CD4-positive, alpha-beta T cell treated with Interleukin-6 at 100 ng/mL for 8 hours (primary cell): ENCODE results near the gene OR2A12.
A peak's percentile ranks its signal among the peaks of the same experiment; 100 is the strongest.
"Not testable (repeated sequence)": the region's sequence is repeated elsewhere in the genome, so short reads cannot be mapped to it uniquely, and the experiment has no call there.

ENCODE experiments used
- DNase-seq: peaks from one replicate; pipeline ENCODE4 v3.0.0-alpha.2; 2020; ENCODE audit warnings: mixed read lengths, low spot score

Gene OR2A12

GRCh38 chr7:144122876-144123275 is 36.8 kb downstream of the OR2A12 start, which contains the start of gene OR2A14:
Gene OR2A14 (plus strand): TSS chr7:144123176. CDS start chr7:144129113, 5,937 bp downstream.
- no peak for DNase-seq

- peak; percentile 79 for DNase-seq
These were observed 41.7 kb downstream of the OR2A12 start for GRCh38 chr7:144127714-144128334.

- DNase-seq, result not testable (repeated sequence)
These were observed 43.5 kb downstream of the OR2A12 start for GRCh38 chr7:144129601-144130000.

- DNase-seq, result no peak
These were observed 44.7 kb downstream of the OR2A12 start for GRCh38 chr7:144130730-144131129.

GRCh38 chr7:144132262-144132661 is 46.2 kb downstream of the OR2A12 start:
- no peak for DNase-seq

- no peak for DNase-seq
These were observed 47.2 kb downstream of the OR2A12 start for GRCh38 chr7:144133307-144133706.

- DNase-seq, result no peak
These were observed 48.0 kb downstream of the OR2A12 start for GRCh38 chr7:144134116-144134515.

GRCh38 chr7:144137501-144137900 is 51.4 kb downstream of the OR2A12 start:
- DNase-seq, result no peak

- no peak for DNase-seq
These were observed 56.1 kb downstream of the OR2A12 start for GRCh38 chr7:144142187-144142586.

GRCh38 chr7:144144426-144144825 is 58.3 kb downstream of the OR2A12 start:
- no peak for DNase-seq

- no peak for DNase-seq
These were observed 62.2 kb downstream of the OR2A12 start for GRCh38 chr7:144148224-144148827.
